Calu3 (cell line): Measurements from ENCODE around the gene AOC2. TPM values are rescaled to one million over a fixed set of nuclear protein-coding genes. Genes with fewer than 3 reads are reported as not detected.
A peak's percentile ranks its signal among the peaks of the same experiment; 100 is the strongest.
"Not testable (repeated sequence)": the region's sequence is repeated elsewhere in the genome, so short reads cannot be mapped to it uniquely, and the experiment has no call there.

ENCODE experiments used
- BruUV-seq: library from RNA; stranded (reverse); fragments of 400-500 nt; replicated peaks from 2 replicates; lab custom pipeline; 2021; lab: Mats Ljungman, UMichigan
- CTCF ChIA-PET: fragments of 300-600 bp; sonication (Branson Sonifier 250); formaldehyde crosslinking; loops from one replicate; lab custom pipeline; 2022; ENCODE audit warnings: antibody characterized with exemption; lab: Charles Lee
- DNase-seq: peaks from one replicate; pipeline ENCODE4 v3.0.0; 2022
- H3K27ac Mint-ChIP-seq: one replicate; pipeline ENCODE4 v1.8.0; 2022; ENCODE audit warnings: mixed read lengths; ENCODE audit not compliant: unreplicated experiment
- H3K27me3 Mint-ChIP-seq: one replicate; pipeline ENCODE4 v1.8.0; 2022; ENCODE audit warnings: mixed read lengths; ENCODE audit not compliant: unreplicated experiment
- H3K36me3 Mint-ChIP-seq: one replicate; pipeline ENCODE4 v1.8.0; 2022; ENCODE audit warnings: mild to moderate bottlenecking, moderate library complexity, mixed read lengths; ENCODE audit not compliant: insufficient read depth, unreplicated experiment
- H3K4me1 Mint-ChIP-seq: one replicate; pipeline ENCODE4 v1.8.0; 2022; ENCODE audit warnings: mild to moderate bottlenecking, low read depth, mixed read lengths; ENCODE audit not compliant: unreplicated experiment
- H3K4me3 Mint-ChIP-seq: one replicate; pipeline ENCODE4 v1.8.0; 2022; ENCODE audit warnings: mild to moderate bottlenecking, low read depth, moderate library complexity, mixed read lengths; ENCODE audit not compliant: unreplicated experiment
- H3K9me3 Mint-ChIP-seq: one replicate; pipeline ENCODE4 v1.8.0; 2022; ENCODE audit warnings: low read depth, mixed read lengths; ENCODE audit not compliant: unreplicated experiment
- CTCF ChIP-seq: fragments of 200-600 bp; IDR thresholded peaks from one replicate; pipeline ENCODE4 v1.8.0; 2022; ENCODE audit warnings: antibody characterized with exemption; ENCODE audit not compliant: unreplicated experiment
- intact Hi-C: fragments of 100-400 bp; cut with micrococcal nuclease; formaldehyde crosslinking; loops from one replicate; pipeline ENCODE4 v1.10.0; 2022; ENCODE audit not compliant: unreplicated experiment
- microRNA-seq: library from miRNA; unstranded; fragments of <30 nt; microRNA quantifications from one replicate; pipeline ENCODE4 v1.2.0, GENCODE V29; 2022
- total RNA-seq: library from RNA; stranded (reverse); gene quantifications from 2 replicates; pipeline ENCODE4 v1.2.3, GENCODE V29; 2022

The AOC2 gene
- total RNA-seq, 1 experiment from 2014 or later = 10.5 TPM

DNA sequence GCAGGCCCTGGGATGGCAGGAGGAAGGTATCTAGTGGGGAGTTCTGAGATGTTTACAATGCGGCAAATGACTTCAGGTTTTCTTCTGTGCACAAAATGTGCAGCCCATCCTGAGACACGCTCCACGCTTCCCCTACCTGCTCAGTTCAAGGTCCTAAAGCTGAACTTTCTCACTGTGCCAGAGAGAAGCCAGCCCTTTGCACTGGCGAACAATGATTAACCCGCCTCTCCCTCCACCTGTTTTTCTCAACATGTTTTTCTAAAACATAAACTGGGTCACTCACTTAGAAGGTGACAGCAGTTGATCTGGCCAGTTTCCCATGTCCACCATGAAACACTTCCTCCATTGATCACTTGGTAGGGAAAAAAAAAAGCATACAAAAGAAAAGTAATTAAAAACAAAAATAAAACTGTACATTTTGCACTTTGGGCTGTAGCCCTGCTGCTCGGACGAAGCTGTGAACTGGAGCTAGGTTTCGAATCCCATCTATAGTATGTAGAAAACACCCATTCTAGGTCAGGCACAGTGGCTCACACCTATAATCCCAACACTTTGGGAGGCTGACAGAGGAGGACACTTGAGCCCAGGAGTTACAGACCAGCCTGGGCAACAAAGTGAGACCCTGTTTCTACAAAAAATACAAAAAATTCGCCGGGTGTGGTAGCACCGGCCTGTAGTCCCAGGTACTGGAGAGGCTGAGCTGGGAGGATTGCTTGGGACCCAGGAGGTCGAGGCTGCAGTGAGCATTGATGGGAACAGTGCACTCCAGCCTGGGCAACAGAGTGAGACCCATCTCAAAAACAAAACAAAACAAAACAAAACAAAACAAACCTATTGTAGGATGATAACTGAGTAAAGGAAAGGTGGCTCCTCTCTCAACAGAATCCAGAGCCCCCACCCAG, 50.2 kb downstream of the AOC2 start:
- H3K27ac Mint-ChIP-seq = peak overlapping the region; percentile 13
- no peaks in the 10 kb centered on the region for H3K36me3 Mint-ChIP-seq
- intact Hi-C loops = loop anchor here (5.0 kb wide), 1 partner anchor 37 kb away; no protein-coding TSS in a partner anchor
- CTCF ChIA-PET = interaction anchor here (0.9 to 1.9 kb wide), 4 partner anchors 13 to 47 kb away, joined by 3 to 7 read pairs (median 4); no protein-coding TSS in a partner anchor
- no peaks in the 10 kb centered on the region for H3K27me3 Mint-ChIP-seq
- peak overlapping the region; percentile 2 for H3K4me3 Mint-ChIP-seq
- peaks cover 23% of the 10 kb centered on the region for H3K4me1 Mint-ChIP-seq
- DNase-seq = peak; percentile 58
- H3K9me3 Mint-ChIP-seq = no peaks in the 10 kb centered on the region
- no peak for TF ChIP-seq CTCF
- no TSS peak for BruUV-seq

GRCh38 chr17:42895185-42895555, 50.8 kb downstream of the AOC2 start:
- intact Hi-C loops = loop anchor here (5.0 kb wide), 1 partner anchor 38 kb away; no protein-coding TSS in a partner anchor
- H3K4me1 Mint-ChIP-seq = peaks cover 23% of the 10 kb centered on the region
- BruUV-seq = no TSS peak
- no peaks in the 10 kb centered on the region for H3K9me3 Mint-ChIP-seq
- CTCF ChIA-PET = interaction anchor here (0.9 to 1.9 kb wide), 4 partner anchors 14 to 48 kb away, joined by 3 to 7 read pairs (median 4); no protein-coding TSS in a partner anchor
- peak overlapping the region; percentile 2 for H3K4me3 Mint-ChIP-seq
- H3K36me3 Mint-ChIP-seq = no peaks in the 10 kb centered on the region
- H3K27ac Mint-ChIP-seq = no peak overlapping the region
- H3K27me3 Mint-ChIP-seq = no peaks in the 10 kb centered on the region
- no peak for TF ChIP-seq CTCF
- peak; percentile 70 for DNase-seq

DNA sequence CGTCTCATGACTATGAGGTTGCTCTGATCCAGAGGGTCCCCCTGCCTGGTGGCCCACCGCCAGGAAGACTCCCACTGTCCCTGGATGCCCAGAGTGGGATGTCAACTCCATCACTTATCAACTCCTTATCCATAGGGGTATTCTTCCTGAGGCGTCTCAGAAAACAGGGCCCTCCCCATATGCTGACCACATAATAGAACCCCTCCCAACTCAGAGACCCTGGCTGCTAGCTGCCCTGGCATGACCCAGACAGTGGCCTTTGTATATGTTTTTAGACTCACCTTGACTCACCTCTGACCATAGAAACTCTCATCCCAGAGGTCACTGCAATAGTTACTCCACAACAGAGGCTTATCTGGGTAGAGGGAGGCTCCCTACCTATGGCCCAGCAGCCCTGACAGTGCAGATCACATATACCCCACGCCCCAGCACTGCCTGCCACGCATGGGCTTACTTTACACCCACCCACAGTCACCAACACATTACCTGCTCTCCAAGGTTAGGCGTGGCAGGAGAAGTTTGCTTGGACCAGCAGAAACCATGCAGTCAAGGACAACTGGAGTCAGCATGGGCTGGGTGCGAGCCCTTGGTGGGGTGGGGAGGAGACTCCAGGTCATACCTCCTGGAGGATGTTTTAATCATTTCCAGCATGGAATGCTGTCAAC, 53.9 kb downstream of the AOC2 start:
- intact Hi-C loops = loop anchor here (5.0 kb wide), 1 partner anchor 41 kb away; no protein-coding TSS in a partner anchor
- Mint-ChIP-seq H3K27ac (no peak overlapping the region), H3K36me3 (no peaks in the 10 kb centered on the region), H3K27me3 (peaks cover 25% of the 10 kb centered on the region), H3K4me1 (peaks cover 23% of the 10 kb centered on the region), H3K9me3 (no peaks in the 10 kb centered on the region), H3K4me3 (no peak overlapping the region)
- no peak for DNase-seq
- TF ChIP-seq CTCF = no peak
- BruUV-seq = no TSS peak
- CTCF ChIA-PET = no interaction called here

GRCh38 chr17:42899981-42900380, 55.6 kb downstream of the AOC2 start:
- H3K4me3 Mint-ChIP-seq, H3K9me3 Mint-ChIP-seq, H3K27ac Mint-ChIP-seq, H3K36me3 Mint-ChIP-seq, H3K4me1 Mint-ChIP-seq, BruUV-seq, DNase-seq: not testable (repeated sequence)
- H3K27me3 Mint-ChIP-seq = peaks cover 36% of the 10 kb centered on the region
- intact Hi-C loops = loop anchor here (5.0 kb wide), 1 partner anchor 43 kb away; no protein-coding TSS in a partner anchor
- CTCF ChIA-PET = interaction anchor here (1.0 kb wide), 1 partner anchor 13 kb away, joined by 3 read pairs; no protein-coding TSS in a partner anchor

Small RNA genes lying within 50 kb of the gene (microRNA-seq; reads per million reads assigned to microRNA genes)
- 7.0 reads per million, percentile 25 among the genes with 10 or more reads in this experiment for gene MIR6781

Other genes starting within 250 kb of the AOC2 start
- gene RETREG3, start 235.2 kb upstream of the AOC2 start, total RNA-seq = 71.2 and 80.6 TPM in 2 replicates
- gene TUBG1, start 234.9 kb upstream of the AOC2 start, total RNA-seq = 130 and 133 TPM in 2 replicates
- 23.6 and 26.1 TPM in 2 replicates for gene TUBG2, start 185.3 kb upstream of the AOC2 start, total RNA-seq
- 35.2 and 45.0 TPM in 2 replicates for gene PLEKHH3, start 167.6 kb upstream of the AOC2 start, total RNA-seq
- gene CCR10, start 162.7 kb upstream of the AOC2 start, total RNA-seq = 0.33 and 0.42 TPM in 2 replicates
- gene CNTNAP1, start 162.0 kb upstream of the AOC2 start, total RNA-seq = 1.2 and 1.3 TPM in 2 replicates
- 43.3 and 45.5 TPM in 2 replicates for gene EZH1, start 99.5 kb upstream of the AOC2 start, total RNA-seq
- not detected in 2 replicates for gene RAMP2, start 83.4 kb upstream of the AOC2 start, total RNA-seq
- gene VPS25, start 71.1 kb upstream of the AOC2 start, total RNA-seq = 93.9 and 101 TPM in 2 replicates
- 0.33 and 0.73 TPM in 2 replicates for gene WNK4, start 64.0 kb upstream of the AOC2 start, total RNA-seq
- gene COA3, start 45.9 kb upstream of the AOC2 start, total RNA-seq = 98.8 and 99.9 TPM in 2 replicates
- 0.54 TPM in 1 of 2 replicates, not detected in the other for gene CNTD1, start 45.7 kb upstream of the AOC2 start, total RNA-seq
- 141 and 144 TPM in 2 replicates for gene BECN1, start 20.3 kb upstream of the AOC2 start, total RNA-seq
- 238 and 265 TPM in 2 replicates for gene PSME3, start 11.2 kb upstream of the AOC2 start, total RNA-seq
- gene AOC3, start 6.6 kb downstream of the AOC2 start, total RNA-seq = 3.5 and 7.4 TPM in 2 replicates
- not detected in 2 replicates for gene G6PC1, start 56.2 kb downstream of the AOC2 start, total RNA-seq
- gene AARSD1, start 119.9 kb downstream of the AOC2 start, total RNA-seq = 93.7 and 96.6 TPM in 2 replicates
- gene PTGES3L, start 135.5 kb downstream of the AOC2 start, total RNA-seq = 2.0 and 2.1 TPM in 2 replicates
- gene RUNDC1, start 136.0 kb downstream of the AOC2 start, total RNA-seq = 32.8 and 35.4 TPM in 2 replicates
- 1,193 and 1,292 TPM in 2 replicates for gene RPL27, start 153.8 kb downstream of the AOC2 start, total RNA-seq
- gene IFI35, start 162.2 kb downstream of the AOC2 start, total RNA-seq = 98.6 and 195 TPM in 2 replicates
- 149 and 156 TPM in 2 replicates for gene VAT1, start 177.8 kb downstream of the AOC2 start, total RNA-seq
- 0.15 and 0.40 TPM in 2 replicates for gene RND2, start 180.7 kb downstream of the AOC2 start, total RNA-seq